Limb (tissue), 2 donors: ENCODE measurements around the gene ALDH1A2.
"Not testable (repeated sequence)": the region's sequence is repeated elsewhere in the genome, so short reads cannot be mapped to it uniquely, and the experiment has no call there.

Experiments
- DNase-seq, 2 donors: peaks; one replicate each; pipeline ENCODE4 v3.0.0-alpha.2; 2016; ENCODE audit errors: extremely low spot score in 2 of 2

The ALDH1A2 gene

GRCh38 chr15:57999699-58000098 lies 65.8 kb downstream of the ALDH1A2 start:
- not testable (repeated sequence) for DNase-seq

DNA sequence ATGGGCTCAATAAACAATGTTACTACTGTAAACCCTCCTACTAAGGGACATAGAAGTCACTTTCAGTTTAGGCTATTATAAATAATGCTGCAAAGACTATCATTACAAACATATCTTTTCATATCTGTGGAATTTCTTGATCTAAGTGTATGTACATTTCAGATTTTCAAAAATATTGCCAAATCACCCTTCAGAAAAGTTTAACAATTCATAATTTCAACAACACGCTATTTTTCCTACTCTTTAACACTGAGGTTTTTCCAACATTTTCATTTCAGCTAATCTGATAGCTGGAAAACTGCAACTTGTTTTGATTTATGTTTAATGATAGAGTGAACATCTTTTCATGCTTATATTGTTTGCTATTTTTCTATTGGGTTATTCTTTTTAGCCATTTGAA lies 69.0 kb downstream of the ALDH1A2 start:
- DNase-seq, result no peak

DNA sequence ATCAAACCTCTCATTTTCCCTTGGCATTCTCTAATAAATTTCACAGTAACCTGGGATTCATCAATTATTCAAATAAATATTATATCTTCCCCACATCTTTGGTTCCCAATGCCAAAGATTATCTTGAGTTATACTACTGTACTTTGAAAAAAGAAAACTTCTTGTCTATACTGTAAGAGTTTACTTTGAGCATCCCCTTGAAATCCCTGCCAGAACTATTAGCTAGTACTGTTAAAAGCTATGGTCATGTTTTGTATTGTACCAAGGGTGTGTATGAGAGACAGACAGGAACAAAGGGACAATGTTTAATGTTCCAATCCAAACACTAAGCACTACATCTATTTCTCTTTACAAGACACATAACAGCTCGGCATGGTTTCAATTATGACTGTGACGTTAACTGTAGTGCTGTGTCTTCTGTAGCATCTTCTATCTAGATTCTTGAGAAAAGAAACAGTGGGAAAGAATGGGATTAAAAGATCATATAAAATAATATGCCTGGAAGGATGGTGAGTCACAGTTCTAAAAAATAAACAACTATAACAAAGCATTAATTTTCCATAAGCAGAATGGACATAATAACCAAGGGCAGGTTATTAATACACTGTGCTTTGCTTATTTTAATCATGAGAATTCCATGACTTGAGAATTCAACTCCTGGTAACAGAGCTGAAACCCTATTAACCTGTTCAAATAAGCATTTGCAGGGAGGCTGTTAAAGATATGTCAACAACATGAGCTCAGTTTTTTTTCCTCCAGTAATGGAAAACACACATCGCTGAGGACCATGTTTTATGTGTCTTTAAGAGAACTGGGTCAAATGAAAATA lies 71.1 kb downstream of the ALDH1A2 start:
- no peak for DNase-seq

DNA sequence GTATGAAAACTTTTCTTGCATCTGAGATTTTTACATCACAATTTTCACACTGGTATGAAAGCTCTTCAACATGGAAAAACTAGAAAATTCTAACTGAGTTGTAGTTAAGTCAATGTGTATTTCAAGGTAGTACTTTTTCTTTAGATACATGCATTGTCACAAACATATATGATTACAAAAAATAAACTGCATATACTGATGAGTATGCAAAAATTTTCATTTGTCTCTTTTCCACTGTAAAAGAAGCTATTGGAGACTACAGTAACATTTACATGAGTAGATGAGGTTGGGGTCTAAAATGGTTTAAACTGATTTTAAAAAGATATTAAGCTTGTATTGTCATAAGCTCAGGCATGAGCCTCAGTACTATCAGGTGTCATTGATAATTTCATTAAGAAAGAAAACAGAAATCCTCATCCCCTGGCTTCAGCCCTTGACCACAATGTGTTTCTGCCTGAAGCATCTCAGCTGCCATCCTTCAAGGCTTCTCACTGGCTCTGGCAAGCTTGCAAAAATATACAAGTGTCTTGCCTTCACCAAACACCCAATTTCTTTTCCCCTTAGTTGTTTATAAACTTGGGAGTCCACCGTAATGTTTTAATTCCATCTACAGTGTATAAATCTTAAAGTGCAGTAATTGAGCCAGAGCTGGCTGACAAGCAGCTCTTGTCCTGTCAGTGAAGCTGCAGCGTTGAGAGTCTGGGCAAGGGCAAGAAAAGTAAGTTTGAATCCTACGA lies 71.9 kb downstream of the ALDH1A2 start:
- DNase-seq, result no peak

DNA sequence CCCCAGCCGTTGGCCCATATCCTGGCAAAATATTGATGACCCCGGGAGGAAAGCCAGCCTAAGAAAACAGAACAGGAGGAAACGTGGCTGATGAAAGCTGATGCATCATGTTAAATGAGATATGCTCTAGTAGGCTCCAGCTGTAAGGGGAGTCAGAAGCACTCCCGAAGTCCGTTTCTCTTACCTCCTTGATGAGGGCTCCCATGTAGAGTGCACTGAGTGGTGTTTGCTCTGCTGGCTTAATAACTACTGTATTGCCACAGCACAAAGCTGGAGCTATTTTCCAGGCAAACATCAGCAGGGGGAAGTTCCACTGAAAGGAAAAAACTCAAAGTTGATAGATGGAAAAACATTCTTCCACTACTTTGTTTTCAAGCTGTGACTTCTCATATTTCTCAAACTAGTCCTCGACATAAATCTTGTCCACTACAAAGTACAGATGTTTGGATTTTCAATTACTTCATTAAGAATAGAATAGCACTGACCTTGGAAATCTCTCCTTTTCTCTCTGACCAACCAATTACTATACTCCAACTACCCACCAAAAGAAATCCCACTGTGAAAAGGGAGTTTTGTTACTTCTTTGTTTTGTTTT lies 72.7 kb downstream of the ALDH1A2 start:
- no peak for DNase-seq

DNA sequence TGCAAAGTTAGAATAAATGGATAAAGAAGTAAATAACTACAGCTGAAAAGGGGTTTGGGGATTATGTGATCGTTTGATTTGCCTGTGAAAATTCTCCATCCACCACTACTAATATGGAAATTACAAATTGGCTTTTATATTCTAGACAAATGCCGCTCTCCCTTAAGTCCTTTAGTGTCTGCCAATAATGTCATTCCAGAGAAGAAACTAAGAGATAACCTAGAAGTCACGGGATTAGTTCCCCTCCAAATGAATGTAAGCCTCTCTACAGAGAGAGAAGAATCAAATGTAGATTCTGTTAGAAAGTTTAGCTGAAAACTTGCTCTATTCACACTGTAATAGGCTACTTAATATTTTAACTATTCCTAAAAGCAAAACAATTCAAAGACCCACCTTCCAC lies 92.0 kb downstream of the ALDH1A2 start:
- DNase-seq, result no peak

DNA sequence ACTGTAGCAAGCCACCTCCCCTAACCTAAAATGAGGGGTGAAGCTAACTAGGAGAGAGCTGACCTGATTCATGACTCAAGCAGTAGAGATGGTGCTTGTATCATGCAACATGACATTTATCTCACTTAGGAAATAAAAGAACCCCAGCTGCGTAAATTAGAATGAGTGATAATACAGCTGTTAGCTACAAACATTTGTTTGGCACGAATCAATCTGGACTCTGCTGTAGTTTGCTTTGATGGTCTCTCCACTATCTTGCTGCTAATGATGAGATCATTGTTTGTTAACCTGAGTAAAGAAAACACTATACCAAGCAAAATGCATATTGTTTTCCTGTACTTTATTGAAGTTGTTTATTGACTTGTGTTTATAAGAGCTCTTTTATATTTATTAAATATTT lies 92.6 kb downstream of the ALDH1A2 start:
- no peak for DNase-seq

GRCh38 chr15:57969996-57970395 lies 95.5 kb downstream of the ALDH1A2 start:
- no peak for DNase-seq

GRCh38 chr15:57969355-57969754 lies 96.2 kb downstream of the ALDH1A2 start:
- no peak for DNase-seq

- no peak for DNase-seq
Measured at GRCh38 chr15:57962887-57963286, 102.6 kb downstream of the ALDH1A2 start.

DNA sequence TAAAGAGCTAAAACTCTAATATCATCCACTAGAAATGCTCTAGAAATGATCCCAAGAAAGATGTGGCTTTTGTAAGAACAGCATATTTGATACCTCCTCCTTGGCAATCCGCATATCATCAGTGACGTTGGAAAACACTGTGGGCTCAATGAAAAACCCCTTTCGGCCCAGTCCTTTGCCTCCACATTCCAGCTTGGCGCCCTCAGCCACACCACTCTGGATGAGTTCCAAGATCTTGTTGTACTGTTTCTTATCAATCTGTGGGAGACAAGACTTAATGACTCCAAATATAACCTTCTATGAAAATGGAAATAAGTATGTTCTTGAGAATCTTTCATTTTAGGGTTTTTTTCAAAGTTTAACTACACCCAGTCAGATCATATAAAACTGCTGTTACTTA lies 103.6 kb downstream of the ALDH1A2 start:
- no peak for DNase-seq

DNA sequence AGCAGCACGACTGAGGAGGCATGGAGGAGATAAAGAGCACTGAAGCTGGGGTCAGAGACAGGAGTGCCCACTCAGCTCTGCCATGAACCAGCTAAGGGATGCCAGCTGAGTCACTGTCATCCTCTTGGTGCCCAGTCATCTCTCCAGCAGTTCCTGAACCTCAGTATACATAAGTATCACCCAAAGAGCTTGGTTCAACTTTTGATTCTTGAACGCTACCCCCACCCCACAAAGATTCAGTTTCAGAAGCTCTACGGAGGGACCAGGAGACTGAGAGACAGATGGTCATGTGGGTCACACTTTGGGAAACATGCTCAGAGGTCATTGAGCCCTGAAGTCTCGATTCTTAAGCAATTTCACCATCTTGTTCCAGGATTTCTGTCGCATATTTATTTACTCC lies 108.4 kb downstream of the ALDH1A2 start:
- no peak for DNase-seq

DNA sequence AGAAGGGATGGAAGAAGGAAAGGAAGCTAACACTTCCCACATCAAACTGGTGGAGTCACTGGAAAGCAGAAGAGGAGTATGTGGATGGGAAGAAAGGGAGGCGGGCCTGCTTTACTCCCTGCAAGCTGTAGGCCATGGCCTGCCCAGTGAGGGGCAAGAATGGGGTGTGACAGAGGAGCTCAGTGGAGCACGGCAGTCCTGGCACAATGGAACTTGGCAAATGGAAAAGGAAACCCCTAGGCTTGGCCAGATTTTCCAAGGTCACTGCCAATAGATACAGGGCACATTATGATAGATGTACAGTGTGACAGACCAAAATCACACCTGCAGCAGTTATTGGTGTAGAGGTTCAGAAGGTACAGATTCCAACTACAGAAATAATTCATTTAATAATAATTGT lies 111.6 kb downstream of the ALDH1A2 start:
- DNase-seq, result no peak

GRCh38 chr15:57951328-57951932 lies 114.1 kb downstream of the ALDH1A2 start:
- DNase-seq, result no peak

- DNase-seq, result no peak
Measured at GRCh38 chr15:57950381-57950946, 115.0 kb downstream of the ALDH1A2 start.

GRCh38 chr15:57949374-57949943 lies 116.1 kb downstream of the ALDH1A2 start:
- no peak for DNase-seq

GRCh38 chr15:57948351-57949289 lies 116.9 kb downstream of the ALDH1A2 start:
- DNase-seq, result no peak

- DNase-seq, result peak; percentile 43 to 45
Measured at GRCh38 chr15:57947781-57948180, 117.7 kb downstream of the ALDH1A2 start.

DNA sequence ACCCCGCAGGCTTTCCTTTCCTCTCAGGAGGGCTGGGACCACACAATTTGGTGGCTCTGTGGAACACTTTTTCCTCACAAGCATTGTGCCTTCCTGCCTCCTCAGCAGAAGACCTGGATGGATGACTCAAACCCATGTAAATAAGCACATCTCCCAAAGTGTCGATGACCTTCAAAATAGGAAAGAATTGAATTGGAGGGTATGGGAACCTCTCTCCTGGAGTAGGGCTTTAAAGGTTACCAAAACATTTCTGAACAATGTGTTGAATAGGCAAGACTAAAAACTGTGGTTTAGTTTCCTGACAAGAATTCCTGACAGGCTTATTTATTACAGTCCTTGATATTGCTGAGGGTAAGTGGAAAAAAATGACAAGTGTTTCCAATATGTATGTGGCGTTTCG lies 118.2 kb downstream of the ALDH1A2 start:
- DNase-seq, result no peak

- no peak for DNase-seq
Measured at GRCh38 chr15:57946491-57947048, 118.9 kb downstream of the ALDH1A2 start.
